GM18907 (cell line): ENCODE measurements around the gene PIK3CB.
"Not testable (repeated sequence)": the region's sequence is repeated elsewhere in the genome, so short reads cannot be mapped to it uniquely, and the experiment has no call there.

Source experiments
- ATAC-seq: cut with Tn5 transposase; IDR thresholded peaks from one replicate; pipeline ENCODE4 v1.9.1; 2021; ENCODE audit warnings: mild to moderate bottlenecking, moderate library complexity; ENCODE audit not compliant: unreplicated experiment

The PIK3CB gene

GRCh38 chr3:138809500-138810256 is 25.1 kb downstream of the PIK3CB start:
- no peak for ATAC-seq

- ATAC-seq = no peak
These were observed 28.2 kb downstream of the PIK3CB start for GRCh38 chr3:138806376-138807080.

GRCh38 chr3:138803006-138803653 is 31.6 kb downstream of the PIK3CB start:
- ATAC-seq = no peak

GRCh38 chr3:138802223-138802622 is 32.5 kb downstream of the PIK3CB start:
- not testable (repeated sequence) for ATAC-seq

DNA sequence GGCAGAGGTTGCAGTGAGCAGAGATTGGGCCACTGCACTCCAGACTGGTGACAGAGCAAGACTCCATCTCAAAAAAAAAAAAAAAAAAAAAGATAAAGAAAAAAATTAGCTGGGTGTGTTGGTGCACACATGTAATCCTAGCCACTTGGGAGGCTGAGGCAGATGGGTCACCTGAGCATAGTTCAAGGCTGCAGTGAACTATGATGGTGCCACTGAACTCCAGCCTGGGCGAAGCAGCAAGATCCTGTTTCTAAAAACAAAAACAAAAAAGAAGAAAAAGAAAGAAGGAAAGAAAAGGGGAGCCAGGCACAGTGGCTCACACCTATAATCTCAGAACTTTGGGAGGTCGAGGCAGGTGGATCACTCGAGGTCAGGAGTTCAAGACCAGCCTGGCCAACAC is 32.9 kb downstream of the PIK3CB start:
- ATAC-seq = no peak

GRCh38 chr3:138800248-138800647 is 34.5 kb downstream of the PIK3CB start:
- ATAC-seq = no peak

DNA sequence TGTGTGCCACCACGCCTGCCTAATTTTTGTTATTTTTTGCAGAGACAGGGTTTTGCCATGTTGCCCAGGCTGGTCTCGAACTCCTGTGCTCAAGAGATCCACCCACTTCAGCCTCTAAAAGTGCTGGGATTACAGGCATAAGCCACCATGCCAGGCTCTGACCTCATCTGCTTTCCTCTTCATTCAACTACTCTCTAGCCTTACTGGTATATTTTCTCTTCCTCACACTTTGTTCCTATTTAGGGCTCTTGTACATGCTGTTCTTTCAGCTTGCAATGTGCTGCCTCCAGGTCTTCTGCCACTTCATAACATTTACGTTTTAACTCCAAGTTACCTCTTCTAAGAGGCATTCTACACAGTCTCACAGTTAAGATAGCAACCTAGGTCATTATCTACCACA is 34.9 kb downstream of the PIK3CB start:
- ATAC-seq = no peak

DNA sequence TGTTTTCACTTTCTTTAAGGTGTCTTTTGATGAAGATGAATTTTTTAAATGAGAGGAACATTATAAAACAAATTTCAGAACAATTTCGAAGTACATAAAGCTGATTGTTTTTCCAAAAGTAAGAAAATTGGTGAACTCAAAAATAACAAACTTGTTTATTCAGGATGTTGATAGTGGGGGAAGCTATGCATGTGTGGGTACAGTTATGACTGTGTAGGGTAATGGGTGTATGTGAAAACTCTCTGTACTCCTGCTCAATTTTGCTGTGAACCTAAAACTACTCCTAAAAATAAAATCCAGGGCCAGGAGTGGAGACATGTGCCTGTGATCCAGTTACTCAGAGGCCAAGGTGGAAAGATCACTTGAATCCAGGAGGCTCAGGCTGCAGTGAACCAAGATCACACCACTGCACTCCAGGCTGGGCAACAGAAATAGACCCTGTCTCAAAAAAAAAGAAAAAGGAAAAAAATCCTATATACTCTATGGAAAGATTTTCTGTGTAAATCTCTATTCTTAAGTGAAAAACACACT is 37.2 kb downstream of the PIK3CB start:
- ATAC-seq = no peak

DNA sequence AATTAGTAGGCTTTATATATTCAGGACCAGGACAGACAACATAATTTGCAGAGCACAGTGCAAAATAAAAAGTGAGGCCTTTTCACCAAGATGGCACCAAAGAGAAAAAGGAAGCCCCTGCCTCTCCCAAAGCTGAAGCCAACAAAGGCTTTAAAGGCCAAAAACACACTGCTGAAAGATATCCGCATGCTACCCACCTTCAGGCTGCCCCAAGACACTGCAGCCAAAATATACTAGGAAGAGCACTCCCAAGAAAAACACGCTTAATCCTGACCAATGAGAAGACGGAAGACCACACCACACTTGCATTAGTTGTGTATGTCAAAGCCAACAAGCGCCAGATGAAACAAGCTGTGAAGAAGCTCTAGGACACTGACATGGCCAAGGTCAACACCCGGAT is 38.0 kb downstream of the PIK3CB start:
- ATAC-seq = no peak

DNA sequence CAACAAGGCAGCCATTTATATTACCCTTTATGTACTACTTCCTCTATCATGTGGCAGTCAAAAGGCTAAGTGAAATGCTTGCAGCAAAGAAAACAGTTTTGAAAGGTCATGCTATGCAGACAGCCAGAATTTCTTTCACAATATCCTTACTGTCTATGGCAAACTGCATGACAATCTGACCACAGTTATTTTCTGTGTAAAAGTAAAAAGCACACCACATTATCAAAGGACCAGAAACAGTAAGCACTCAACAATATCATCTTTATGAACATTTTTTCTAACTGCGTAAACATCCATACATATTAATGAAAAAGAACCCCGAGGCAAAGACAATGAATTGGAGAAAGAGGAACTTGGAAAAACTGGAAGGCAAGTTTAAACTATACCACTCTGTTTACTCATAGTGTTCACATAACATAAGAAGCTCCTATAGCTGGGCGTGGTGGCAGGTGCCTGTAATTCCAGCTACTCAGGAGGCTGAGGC is 47.9 kb downstream of the PIK3CB start:
- no peak for ATAC-seq

DNA sequence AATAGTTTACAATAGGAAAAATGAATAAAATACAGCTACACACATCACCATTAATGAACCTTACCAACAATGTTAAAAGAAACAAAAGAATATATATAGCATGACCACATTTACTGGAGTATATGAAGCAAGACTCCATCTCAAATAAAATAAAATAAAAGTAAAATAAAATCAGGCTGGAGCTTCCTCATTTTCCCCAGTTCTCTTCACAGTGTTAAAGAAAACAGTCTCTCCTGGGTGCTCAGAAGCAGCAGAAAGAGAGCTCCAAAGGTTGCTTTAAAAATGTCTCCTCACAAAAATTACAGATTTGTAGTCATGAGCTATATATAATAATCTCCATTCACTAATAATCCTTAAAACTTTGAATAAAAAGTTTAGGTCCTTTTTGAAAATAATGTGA is 48.8 kb downstream of the PIK3CB start:
- no peak for ATAC-seq

- ATAC-seq = not testable (repeated sequence)
These were observed 49.3 kb downstream of the PIK3CB start for GRCh38 chr3:138785362-138785857.

- no peak for ATAC-seq
These were observed 52.0 kb downstream of the PIK3CB start for GRCh38 chr3:138782755-138783154.

DNA sequence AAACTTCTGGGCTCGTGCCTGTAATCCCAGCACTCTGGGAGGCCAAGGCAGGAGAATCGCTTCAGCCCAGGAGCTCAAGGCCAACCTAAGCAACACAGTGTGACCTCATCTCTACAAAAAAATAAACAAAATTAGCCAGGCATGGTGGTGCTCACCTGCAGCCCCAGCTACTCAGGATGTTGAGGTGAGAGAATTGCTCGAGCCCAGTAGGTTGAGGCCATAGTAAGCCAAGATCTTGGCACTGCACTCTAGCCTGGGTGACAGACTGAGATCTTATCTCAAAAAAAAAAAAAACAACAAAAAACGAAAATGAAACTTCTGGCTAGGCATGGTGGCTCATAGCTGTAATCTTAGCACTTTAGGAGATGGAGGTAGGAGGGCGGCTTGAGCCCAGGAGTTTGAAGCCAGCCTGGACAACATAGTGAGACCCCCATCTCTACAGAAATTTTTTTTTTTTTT is 53.7 kb downstream of the PIK3CB start:
- peak; percentile 71 for ATAC-seq

DNA sequence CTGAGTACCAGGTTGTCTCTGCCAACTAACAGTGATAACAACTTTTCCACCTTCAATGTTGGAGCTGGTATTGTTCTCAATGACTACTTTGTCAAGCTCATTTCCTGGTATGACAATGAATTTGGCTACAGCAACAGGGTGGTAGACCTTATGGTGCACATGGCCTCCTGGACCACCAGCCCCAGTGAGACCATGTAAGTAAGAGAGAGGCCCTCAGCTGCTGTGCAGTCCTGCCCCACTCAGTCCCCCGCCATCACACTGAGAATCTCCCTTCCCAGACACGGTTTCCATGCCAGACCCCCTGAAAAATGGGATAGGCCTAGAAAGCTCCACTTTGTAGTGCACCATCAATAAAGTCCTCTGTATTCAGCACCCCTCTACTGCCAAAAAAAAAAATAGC is 56.1 kb downstream of the PIK3CB start:
- no peak for ATAC-seq

GRCh38 chr3:138776961-138777360 is 57.8 kb downstream of the PIK3CB start:
- ATAC-seq = no peak

- ATAC-seq = no peak
These were observed 59.5 kb downstream of the PIK3CB start for GRCh38 chr3:138775254-138775595.

GRCh38 chr3:138774529-138775253 is 60.0 kb downstream of the PIK3CB start:
- peak; percentile 56 for ATAC-seq

DNA sequence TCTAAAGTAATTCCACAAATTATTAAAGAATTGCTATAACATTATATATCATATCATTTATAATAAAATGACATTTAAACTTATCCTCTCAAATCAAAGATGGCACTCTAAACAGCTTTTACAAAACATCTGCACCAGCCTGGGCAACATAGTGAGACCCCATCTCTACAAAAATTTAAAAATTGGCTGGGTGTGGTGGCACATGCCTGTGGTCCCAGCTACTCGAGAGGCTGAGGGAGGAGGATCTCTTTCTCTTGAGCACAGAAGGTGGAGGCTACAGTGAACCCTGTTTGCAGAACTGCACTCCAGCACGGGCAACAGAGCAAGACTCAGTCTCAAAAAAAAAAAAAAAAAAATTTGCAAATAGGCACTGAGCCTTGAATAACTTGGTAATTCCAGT is 63.1 kb downstream of the PIK3CB start:
- no peak for ATAC-seq

GRCh38 chr3:138769616-138770015 is 65.1 kb downstream of the PIK3CB start:
- ATAC-seq = no peak

GRCh38 chr3:138768946-138769345 is 65.8 kb downstream of the PIK3CB start:
- ATAC-seq = no peak
